OCI-LY7 (cell line): ENCODE data around the gene TPK1.

Source experiments
- CTCF ChIP-seq: fragments of 200-600 bp; sonication (generic); conservative IDR thresholded peaks from 2 replicates; pipeline ENCODE4 v1.5.1; 2014; ENCODE audit warnings: mild to moderate bottlenecking, antibody characterized with exemption, low read length, moderate library complexity, mixed read lengths
- EZH2phosphoT487 ChIP-seq: fragments of 200-600 bp; sonication (generic); IDR thresholded peaks from 2 replicates; pipeline ENCODE4 v1.6.1; 2018; ENCODE audit warnings: low read depth, borderline replicate concordance, mild to moderate bottlenecking, mixed run types, antibody characterized with exemption, low read length, moderate library complexity, mixed read lengths

DNA sequence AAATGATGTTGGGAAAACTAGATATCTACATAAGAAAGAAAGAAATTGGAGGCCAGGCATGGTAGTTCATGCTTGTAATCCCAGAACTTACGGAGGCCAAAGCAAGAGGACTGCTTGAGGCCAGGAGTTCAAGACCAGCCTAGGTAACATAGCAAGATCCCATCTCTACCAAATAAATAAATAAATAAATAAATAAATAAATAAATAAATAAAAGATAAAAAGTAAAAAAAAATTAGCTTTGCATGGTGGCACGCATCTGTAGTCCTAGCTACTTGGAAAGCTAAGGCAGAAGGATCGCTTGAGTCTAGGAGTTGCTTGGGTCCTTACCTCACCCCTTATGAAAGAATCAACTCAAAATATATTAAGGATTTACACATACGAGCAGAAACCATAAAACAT, 238.9 kb downstream of the TPK1 start:
- TF ChIP-seq CTCF, result no peak
- TF ChIP-seq EZH2phosphoT487, result no peak
